DOHH2 (cell line): ENCODE results near the gene RCL1.

Experiments used
- EZH2phosphoT487 ChIP-seq: fragments of 200-600 bp; sonication (generic); IDR thresholded peaks from 2 replicates; pipeline ENCODE4 v1.6.1; 2017; ENCODE audit warnings: borderline replicate concordance, mild to moderate bottlenecking, antibody characterized with exemption, low read length, moderate library complexity, mixed read lengths
- TF ChIP-seq, protein P1 (sequence below): fragments of 200-600 bp; sonication (generic); IDR thresholded peaks from one replicate; pipeline ENCODE4 v1.5.1; 2014; ENCODE audit warnings: antibody characterized with exemption, mild to moderate bottlenecking, low read depth, low read length; ENCODE audit not compliant: poor library complexity, severe bottlenecking

DNA sequence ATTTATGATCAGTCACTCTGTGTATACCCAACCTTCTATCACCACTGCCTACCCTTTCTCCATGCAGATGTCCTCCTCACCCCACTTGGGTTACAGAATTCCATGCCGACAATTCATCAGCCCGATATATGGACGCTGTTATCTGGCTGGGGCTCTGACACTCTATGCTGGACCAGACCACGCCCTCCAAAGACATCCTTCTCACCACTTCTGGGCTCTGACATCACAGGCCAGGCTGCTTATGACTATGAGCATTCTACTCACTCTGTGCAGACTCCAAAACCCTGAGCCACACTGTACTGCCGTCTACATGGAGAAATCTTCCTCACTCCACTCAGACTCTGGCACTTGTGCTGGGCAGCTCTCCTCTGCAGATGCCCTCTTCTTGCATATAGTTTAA, 44.1 kb upstream of the RCL1 start:
- TF ChIP-seq, protein P1, sequence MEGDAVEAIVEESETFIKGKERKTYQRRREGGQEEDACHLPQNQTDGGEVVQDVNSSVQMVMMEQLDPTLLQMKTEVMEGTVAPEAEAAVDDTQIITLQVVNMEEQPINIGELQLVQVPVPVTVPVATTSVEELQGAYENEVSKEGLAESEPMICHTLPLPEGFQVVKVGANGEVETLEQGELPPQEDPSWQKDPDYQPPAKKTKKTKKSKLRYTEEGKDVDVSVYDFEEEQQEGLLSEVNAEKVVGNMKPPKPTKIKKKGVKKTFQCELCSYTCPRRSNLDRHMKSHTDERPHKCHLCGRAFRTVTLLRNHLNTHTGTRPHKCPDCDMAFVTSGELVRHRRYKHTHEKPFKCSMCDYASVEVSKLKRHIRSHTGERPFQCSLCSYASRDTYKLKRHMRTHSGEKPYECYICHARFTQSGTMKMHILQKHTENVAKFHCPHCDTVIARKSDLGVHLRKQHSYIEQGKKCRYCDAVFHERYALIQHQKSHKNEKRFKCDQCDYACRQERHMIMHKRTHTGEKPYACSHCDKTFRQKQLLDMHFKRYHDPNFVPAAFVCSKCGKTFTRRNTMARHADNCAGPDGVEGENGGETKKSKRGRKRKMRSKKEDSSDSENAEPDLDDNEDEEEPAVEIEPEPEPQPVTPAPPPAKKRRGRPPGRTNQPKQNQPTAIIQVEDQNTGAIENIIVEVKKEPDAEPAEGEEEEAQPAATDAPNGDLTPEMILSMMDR, result no peak
- TF ChIP-seq EZH2phosphoT487, result no peak
